GM18498 (cell line): ENCODE results near the gene KRTAP5-6.

Source experiments
- ATAC-seq: cut with Tn5 transposase; IDR thresholded peaks from one replicate; pipeline ENCODE4 v1.9.1; 2021; ENCODE audit warnings: mild to moderate bottlenecking, moderate library complexity; ENCODE audit not compliant: unreplicated experiment

KRTAP5-6 gene

DNA sequence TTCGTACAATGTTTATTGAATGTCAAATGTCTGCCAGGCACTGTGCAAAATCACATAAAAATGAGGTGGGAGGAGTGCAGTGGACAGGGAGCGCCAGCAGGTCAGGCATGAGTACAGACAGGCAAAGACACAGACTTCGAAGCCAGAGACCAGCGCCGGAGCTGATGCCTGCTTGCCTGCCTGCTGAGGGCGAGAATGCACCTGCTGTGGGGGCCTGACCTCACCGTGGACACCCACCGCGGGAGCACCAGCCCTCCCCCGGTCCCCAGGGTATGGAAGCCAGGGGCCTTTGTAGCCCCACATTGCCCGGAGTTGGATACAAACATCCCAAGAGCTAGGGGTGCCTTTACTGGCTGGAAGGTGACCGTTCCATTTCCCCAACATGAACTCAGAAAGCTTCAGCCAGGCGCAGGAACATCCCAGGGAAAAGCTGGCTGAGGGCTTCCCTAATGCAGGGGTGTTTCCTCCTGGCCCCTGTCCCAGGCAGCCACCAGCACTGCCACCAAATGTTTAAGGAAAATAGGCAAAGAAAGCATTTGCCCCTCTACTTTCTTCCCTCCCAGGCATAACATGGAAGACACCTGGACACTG is 35.5 kb downstream of the KRTAP5-6 start:
- no peak for ATAC-seq

DNA sequence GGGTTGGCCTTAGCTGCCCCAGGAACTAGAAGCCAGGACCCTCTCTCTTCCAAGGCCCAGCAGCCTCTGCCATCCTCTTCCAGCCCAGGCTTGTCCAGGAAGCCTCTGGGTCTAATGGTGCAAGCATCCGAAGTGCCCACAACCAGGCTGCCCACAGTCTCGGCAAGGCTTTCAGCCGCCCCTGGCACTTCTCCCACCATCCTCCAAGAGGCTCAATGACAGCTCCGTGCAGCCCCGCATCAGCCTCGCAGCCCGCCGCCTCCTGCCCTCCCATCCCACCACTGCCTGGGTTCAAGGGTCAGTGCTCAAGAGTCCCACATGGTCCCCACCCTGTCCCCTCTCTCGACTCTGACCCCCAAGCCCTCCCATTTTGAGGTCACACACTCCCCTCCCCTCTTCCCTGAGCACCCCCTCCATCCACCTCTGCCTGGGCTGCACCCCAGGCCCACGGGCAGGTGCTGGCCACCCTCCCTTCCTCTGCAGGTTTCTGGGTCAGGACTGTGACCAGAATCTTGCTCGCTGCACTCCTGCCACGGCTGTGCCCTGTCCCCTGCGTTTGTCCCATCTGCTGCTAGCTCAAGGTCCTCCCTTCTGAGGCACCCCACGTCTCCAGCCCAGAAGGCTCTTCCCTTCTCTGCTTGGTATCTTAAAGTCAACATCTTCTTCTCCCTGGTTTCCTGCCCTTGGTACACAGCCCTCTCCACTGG is 36.2 kb downstream of the KRTAP5-6 start:
- ATAC-seq: no peak

DNA sequence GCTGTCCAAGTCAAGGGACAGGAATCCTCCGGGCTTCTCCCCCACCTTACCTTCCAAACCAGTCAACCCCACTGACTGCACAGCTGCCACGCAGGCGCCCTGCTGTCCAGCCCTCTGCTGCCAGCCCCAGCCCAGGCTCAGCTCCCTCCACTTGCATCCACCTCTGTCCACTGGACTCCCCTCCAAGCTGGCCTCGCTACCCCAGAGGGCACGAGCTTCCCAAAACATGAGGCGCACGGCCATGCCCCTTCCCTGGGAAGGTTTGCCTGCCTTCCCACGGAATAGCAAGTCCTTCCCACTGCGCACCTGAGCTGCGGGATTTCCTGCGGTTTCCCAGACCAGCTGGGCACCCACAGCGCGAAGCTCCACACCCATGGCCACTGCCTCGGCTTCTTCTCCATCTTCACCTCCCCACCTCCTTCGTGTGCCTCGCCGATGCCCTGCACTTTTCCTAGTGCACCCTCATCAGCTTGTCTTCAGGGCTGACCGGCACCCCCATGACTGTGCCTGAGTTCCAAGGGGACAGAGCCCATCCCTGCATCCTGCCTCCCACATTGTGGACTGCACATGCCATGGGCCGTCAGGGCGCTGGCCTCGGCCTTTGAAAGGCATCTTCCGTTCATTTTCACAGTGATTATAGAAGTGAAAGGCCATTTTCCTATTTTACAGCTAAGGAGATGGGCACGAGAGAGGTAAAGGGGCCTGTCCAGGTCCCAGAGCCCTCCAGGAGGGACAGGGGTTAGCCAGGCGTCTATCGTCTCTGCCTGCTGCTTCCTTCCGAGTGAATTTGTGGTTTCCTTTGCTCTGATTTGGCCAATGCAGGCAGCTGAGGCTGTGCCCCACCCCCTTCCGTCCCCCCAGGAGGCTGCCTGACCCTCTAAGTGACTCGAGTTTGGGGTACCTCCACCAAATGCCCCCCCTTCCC is 37.0 kb downstream of the KRTAP5-6 start:
- no peak for ATAC-seq

DNA sequence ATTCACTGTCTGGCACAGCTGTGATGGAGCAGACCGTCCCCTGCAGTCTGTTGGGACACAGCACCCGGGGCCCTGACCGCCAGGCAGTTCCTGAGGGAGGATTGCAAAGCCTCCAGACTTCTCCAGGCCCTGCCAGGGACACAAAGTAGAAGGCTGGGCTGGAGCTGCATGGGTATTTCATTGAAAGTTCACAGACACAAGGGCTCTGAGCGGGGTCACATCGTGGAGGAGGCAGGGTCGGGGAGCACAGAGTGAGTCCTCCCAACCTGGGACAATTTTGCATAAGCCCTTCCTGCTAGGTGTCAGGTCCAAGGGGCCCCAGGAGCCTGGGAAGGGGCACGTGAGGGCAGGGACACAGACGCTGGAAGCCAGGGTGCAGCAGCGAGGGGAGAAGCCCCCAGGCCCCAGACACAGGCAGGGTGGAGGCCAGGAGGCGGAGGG is 37.7 kb downstream of the KRTAP5-6 start:
- no peak for ATAC-seq

DNA sequence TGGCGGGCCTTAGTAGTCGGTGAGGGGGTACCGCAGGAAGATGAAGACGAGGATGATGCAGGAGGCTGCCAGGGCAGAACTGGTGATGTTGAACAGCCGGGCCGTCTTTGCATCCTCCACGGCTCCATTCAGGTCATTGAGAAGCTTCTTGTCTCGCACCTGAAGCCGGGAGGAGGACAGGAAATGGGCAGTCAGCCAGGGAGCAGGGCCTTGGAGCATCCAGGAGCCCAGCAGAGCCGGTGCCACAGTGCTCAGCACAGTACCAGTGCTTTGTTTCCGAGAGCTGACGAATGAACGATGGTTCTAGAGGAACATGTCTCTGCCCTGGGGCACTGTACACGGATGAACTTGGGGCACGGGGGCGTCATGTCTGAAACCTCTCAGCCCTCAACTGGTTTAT is 38.3 kb downstream of the KRTAP5-6 start:
- no peak for ATAC-seq

DNA sequence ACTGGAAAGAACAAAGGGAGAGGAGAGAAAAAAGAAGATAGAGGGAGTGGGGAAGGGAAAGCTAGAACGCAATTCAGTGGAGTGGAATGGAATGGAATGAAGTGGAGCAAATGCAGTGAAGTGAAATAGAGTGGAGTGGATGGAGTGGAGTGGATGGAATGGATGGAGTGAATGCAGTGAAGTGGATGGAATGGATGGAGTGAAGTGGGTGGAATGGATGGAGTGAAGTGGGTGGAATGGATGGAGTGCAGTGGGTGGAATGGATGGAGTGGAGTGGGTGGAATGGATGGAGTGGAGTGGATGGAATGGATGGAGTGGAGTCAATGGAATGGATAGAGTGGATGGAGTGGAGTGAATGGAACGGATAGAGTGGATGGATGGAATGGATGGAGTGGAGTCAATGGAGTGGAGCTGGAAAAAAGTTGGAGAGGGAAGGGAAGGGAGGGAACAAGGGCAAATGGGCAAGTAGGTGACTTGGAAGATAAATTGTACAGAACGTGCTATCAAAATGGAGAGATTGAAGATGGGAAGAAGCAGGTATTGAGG is 39.5 kb downstream of the KRTAP5-6 start:
- no peak for ATAC-seq

DNA sequence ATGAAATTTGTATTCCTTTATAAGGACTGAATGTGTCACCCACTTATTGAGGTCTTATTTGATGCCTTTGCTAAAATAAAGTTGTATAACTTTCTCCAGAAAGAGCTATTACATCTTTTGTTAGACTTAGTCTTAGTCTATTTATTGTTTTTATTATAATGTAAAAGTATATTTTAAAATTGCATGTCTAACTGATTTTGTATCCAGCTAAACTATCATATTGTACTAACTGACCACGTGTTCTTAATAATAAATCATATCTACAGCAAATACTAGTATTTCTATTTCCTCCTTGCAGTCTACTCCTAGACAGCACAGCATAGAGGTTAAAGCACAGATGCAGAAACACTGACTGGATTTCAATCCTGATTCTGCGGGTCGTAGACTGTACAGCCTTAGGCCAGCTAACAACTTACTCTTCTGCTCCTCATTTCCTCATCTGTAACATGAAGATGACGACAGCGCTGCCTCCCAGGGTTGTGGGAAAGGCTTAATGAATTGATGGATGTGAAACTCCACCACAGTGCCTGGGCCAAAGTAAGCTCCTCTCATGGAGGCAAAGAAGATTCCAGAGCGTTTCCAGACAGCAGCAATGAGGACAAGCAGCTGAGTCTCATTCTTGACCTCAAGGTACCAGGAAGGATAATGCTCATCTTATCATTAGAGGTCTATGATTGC is 40.2 kb downstream of the KRTAP5-6 start:
- no peak for ATAC-seq

DNA sequence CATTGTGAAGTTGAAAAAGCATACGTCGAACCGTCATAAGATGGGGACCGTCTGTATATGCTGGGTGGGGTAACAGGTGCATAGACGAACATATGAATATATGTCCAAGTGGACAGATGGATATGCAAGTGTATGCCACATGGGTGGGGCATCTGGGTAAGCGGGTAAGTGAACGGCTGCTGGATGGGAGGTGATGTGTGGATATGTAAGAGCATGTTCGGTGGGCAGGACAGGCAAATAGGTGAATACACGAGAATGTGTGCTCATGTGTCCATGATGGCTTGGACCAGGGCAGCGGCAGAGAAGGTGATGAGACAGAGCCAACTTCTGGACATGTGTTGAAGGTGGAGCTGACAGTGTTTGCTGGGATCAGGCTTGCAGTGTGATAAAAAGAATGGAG is 41.4 kb downstream of the KRTAP5-6 start:
- ATAC-seq: no peak

DNA sequence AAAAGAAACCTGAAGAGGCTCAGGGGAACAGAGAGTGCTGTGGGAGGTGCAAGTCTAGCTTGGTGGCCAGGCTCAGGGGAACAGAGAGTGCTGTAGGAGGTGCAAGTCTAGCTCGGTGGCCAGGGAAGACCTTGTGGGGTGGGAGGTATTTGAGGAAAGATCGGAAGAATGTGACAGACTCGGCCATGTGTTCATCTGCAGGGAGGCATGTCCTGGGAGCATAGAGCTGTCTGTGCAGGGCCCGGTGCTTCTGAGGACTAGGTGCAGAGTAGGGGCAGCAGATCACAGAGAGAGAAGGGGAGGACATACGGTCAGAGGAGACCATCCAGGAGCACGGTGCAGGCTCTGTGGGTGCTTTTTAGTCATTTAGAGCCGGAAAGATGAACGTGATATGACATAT is 42.6 kb downstream of the KRTAP5-6 start:
- ATAC-seq: no peak

DNA sequence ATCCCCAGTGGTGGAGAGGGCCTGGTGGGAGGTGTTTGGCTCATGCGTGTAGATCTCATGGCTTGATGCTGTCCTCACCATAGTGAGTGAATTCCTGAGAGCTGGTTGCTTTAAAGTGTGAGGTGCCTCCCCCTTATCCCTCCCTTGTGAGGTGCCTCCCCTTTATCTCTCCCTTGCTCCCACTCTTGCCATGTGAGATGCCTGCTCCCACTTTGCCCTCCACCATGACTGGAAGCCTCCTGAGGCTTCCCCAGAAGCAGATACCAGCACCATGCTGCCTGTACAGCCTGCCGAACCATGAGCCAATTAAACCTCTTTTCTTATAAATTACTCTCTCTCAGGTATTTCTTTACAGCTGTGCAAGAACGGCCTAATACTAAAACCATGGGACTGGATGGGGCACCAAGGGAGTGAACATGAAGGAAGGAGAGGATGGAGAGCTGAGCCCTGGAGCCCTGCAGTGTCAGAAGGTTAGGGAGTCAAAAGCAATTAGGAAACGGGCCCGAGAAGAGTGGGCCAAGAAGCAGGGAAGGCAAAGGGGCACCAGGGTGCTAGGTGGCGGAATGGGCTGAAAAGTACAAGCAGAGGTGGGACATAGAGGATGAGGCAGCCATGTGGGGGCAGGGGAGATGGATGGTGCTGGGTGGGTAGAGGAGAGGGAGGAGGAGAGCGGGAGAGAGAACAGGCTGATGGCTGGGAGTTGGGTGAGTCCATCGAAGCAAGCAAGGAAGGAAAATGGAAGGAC is 44.0 kb downstream of the KRTAP5-6 start:
- ATAC-seq: no peak

DNA sequence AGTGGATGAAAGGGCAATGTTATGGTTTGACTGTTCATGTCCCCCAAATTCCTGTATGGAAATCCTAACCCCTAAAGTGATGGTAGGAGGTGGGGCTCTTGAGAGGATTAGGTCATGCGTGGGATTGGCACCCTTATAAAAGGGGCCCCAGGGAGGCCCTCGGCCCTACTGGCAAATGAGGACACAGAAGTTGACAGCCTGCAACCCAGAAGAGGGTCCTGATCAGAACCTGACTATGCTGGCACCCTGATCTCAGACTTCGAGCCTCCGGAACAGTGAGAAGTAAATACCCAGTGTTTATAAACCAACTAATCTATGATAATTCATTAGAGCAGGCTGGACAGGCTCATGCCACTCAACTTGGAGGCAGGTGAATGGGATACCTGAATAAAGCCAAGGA is 44.7 kb downstream of the KRTAP5-6 start:
- no peak for ATAC-seq

DNA sequence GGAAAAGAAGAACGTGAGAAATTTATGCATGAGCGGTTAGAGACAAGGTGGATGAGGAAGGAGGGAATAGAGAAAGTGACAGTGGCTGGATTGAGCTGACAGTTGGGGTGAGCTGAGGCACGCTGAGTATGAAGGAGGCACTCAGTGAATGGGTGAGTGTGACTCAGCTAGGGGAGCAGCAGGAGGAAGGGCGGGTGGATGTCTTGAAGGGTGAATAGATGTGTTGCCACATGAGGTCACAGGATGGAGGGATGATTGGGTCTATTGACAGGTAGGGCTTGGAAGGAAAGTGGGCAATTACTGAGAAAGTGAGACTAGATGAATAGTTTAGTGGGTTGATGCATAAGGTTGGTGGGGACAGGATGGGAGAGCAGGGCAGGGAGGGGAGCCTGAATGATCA is 45.4 kb downstream of the KRTAP5-6 start:
- ATAC-seq: no peak

DNA sequence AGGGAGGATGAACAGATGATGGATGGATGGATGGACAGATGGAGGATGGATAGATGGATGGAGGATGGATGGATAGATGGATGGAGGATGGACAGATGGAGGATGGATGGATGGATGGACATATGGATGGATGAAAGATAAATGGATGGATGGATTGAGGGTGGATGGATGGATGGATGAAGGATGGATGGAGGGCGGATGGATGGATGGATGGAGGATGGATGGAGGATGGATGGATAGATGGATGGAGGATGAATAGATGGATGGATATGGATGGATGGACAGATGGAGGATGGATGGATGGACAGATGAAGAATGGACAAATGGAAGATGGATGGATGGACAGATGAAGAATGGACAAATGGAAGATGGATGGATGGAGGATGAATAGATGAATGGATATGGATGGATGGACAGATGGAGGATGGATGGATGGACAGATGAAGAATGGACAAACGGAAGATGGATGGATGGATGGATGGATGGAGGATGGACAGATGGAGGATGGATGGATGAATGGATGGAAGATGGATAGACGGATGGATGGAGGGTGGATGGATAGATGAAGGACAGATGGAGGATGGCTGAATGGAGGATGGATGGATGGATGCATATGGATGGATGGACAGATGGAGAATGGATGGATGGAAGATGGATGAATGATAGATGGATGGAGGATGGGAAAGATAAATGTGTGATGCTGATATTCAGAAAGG is 46.0 kb downstream of the KRTAP5-6 start:
- no peak for ATAC-seq

DNA sequence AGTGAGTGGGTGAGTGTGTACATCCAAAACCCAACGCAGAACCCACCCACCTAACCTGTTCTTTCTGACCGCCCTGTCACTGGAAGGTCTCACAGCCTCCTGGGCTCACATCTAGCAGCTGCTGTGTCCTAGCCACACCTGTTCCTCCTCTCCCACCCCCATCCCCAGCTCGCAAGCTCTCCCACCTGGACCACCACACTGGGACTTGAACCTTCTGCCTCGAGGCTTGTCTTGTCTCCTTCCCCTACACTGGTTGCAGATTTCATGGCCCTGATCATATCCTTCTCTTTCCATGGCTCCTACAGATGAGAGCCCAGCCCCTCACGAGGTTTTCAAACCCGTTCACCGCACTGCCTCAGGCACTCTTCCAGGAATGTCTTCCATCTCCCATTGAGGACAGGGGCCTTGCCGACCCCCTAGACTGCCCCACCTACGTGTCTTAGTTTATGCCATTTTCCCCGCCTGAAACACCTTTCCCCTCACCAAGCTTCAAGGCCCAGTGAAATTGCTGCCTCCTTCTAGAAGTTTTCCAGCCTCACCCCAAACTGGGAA is 46.7 kb downstream of the KRTAP5-6 start:
- ATAC-seq: no peak

DNA sequence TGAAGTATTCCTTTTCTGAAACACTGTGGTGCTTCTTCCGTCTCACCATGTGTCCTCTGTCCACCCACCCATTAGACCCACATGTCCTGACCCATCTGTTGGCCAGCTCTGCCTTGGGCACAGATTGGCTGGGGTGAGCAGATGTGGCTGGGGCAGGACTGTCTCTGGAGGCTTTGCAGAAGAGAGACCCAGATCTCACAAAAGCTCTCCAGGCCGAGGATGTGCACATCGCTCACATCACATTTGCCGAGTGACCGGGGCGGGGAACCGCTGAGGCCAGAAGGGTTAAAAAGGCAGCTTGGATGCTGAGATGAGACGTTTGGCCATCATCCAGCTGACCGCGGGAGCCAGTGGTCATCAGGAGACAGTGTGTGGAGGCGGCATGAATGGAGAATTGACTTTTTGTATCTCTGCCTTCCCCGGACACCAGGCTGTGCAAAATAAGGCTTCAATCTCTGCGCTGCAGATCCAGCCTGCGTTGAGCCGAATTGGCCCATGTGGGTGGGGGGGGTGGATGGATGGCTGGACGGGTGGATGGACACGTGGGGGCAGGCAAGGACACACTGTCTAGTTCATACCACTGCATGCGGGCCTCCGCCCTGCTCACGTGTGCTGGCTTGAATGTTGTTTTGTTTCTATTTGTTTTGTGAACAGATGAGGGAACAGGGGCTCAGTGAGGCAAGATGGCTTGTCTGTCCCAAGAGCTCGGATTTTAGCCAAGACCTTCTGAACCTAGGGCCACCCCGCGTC is 47.3 kb downstream of the KRTAP5-6 start:
- no peak for ATAC-seq

DNA sequence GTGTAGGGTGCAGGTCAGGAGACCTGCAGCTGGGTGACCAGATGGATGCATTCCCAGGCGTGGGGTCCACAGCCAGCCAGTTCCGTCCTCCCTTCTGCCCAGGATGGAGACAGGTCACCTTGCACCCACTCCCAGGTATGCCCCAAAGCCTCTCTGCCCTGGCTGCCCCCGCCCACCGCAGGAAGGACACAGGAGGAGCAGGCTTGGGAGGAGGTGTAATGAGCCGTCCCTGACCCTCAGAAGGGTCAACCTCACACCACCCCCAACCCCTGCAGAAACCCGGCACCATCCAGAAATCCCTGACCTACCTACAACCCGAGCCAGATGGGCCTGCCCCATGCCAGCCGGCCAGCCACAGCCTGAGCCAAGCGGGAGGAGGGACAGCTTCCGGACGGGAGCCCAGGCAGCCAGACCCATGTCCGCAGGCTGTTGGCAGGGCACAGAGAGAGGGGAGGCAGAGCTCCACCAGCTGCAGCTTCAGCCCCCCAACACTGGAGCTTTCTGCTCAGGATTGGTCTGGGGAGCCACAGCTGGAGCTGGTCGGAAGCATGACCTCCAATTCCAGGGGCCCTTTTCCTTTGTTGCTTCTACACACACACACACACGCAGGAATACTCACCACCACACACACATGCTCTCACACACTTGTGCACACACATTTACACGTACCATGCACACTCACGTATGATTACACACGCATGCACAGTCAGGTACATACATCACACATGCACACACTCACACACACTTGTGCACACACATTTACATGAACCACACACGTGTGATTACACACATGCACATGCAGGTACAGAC is 48.1 kb downstream of the KRTAP5-6 start:
- ATAC-seq: no peak

DNA sequence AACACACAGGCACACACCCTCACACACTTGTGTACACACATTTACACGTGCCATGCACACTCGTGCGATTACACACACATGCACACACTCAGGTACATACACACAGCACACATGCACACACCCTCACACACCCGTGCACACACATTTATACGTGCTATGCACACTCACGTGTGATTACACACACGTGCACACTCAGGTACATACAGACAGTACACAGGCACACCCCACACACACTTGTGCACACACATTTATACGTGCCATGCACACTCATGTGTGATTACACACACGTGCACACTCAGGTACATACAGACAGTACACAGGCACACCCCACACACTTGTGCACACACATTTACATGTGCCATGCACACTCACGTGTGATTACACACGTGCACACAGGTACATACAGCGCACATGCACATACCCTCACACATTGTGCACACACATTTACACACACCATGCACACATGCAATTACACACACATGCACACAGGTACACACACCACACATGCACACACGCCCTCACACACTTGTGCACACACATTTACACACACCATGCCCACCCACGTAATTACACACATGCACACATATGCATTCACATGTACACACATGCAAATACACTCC is 48.8 kb downstream of the KRTAP5-6 start:
- no peak for ATAC-seq
